ENCODE measurements around the gene UMODL1.

The UMODL1 gene

GRCh38 chr21:42071146-42071737 is at the start of gene UMODL1:
Gene UMODL1 (plus strand): TSS chr21:42071317. CDS start chr21:42071317, 0 bp downstream.
- H3K36me3 Mint-ChIP-seq (ENCODE audit: low read depth): no peaks in the 10 kb centered on the region
- H3K27ac Mint-ChIP-seq: no peak within 1 kb of the TSS
- DNase-seq: no peak
- H3K27me3 Mint-ChIP-seq (ENCODE audit: low read depth, poor library complexity): peaks cover 23% of the 10 kb centered on the region
- peaks cover 21% of the 10 kb centered on the region for H3K4me1 Mint-ChIP-seq
- H3K9me3 Mint-ChIP-seq: no peaks in the 10 kb centered on the region
- TF ChIP-seq CTCF (IDR thresholded peaks at IDR 0.05): no peak
- no peak within 1 kb of the TSS for H3K4me3 Mint-ChIP-seq

- peak; percentile 55 for DNase-seq
- TF ChIP-seq CTCF (IDR thresholded peaks at IDR 0.05): no peak
- H3K36me3 Mint-ChIP-seq (ENCODE audit: low read depth): no peaks in the 10 kb centered on the region
- H3K27me3 Mint-ChIP-seq (ENCODE audit: low read depth, poor library complexity): peaks cover 21% of the 10 kb centered on the region
- H3K4me1 Mint-ChIP-seq: peaks cover 52% of the 10 kb centered on the region
- H3K27ac Mint-ChIP-seq: peak overlapping the region; percentile 95
- H3K4me3 Mint-ChIP-seq: peak overlapping the region; percentile 57
- H3K9me3 Mint-ChIP-seq: no peaks in the 10 kb centered on the region
These were observed 49.6 kb upstream of the UMODL1 start for GRCh38 chr21:42021371-42022090.

GRCh38 chr21:42022091-42022430 is 49.1 kb upstream of the UMODL1 start:
- Mint-ChIP-seq H3K36me3 (ENCODE audit: low read depth) (no peaks in the 10 kb centered on the region), H3K27ac (peak overlapping the region; percentile 95), H3K4me3 (peak overlapping the region; percentile 24), H3K9me3 (no peaks in the 10 kb centered on the region), H3K27me3 (ENCODE audit: low read depth, poor library complexity) (peaks cover 21% of the 10 kb centered on the region), H3K4me1 (peaks cover 57% of the 10 kb centered on the region)
- no peak for TF ChIP-seq CTCF (IDR thresholded peaks at IDR 0.05)
- DNase-seq: no peak

GRCh38 chr21:42022906-42023305 is 48.2 kb upstream of the UMODL1 start:
- H3K4me1 Mint-ChIP-seq: peaks cover 66% of the 10 kb centered on the region
- no peak for DNase-seq
- TF ChIP-seq CTCF (IDR thresholded peaks at IDR 0.05): no peak
- H3K27me3 Mint-ChIP-seq (ENCODE audit: low read depth, poor library complexity): peaks cover 21% of the 10 kb centered on the region
- no peaks in the 10 kb centered on the region for H3K9me3 Mint-ChIP-seq
- no peaks in the 10 kb centered on the region for H3K36me3 Mint-ChIP-seq (ENCODE audit: low read depth)
- H3K4me3 Mint-ChIP-seq: no peak overlapping the region
- no peak overlapping the region for H3K27ac Mint-ChIP-seq

GRCh38 chr21:42025376-42026081 is 45.6 kb upstream of the UMODL1 start:
- no peak overlapping the region for H3K4me3 Mint-ChIP-seq
- H3K36me3 Mint-ChIP-seq (ENCODE audit: low read depth): no peaks in the 10 kb centered on the region
- TF ChIP-seq CTCF (IDR thresholded peaks at IDR 0.05): no peak
- H3K27me3 Mint-ChIP-seq (ENCODE audit: low read depth, poor library complexity): peaks cover 25% of the 10 kb centered on the region
- no peak for DNase-seq
- H3K4me1 Mint-ChIP-seq: peaks cover 63% of the 10 kb centered on the region
- H3K27ac Mint-ChIP-seq: no peak overlapping the region
- no peaks in the 10 kb centered on the region for H3K9me3 Mint-ChIP-seq
